Measurements from ENCODE around the gene KCTD11.
"Not testable (repeated sequence)": the region's sequence is repeated elsewhere in the genome, so short reads cannot be mapped to it uniquely, and the experiment has no call there.

Gene KCTD11

GRCh38 chr17:7346761-7347614 lies 5.0 kb upstream of the KCTD11 start:
- no peak for DNase-seq (ENCODE audit: low spot score)

DNA sequence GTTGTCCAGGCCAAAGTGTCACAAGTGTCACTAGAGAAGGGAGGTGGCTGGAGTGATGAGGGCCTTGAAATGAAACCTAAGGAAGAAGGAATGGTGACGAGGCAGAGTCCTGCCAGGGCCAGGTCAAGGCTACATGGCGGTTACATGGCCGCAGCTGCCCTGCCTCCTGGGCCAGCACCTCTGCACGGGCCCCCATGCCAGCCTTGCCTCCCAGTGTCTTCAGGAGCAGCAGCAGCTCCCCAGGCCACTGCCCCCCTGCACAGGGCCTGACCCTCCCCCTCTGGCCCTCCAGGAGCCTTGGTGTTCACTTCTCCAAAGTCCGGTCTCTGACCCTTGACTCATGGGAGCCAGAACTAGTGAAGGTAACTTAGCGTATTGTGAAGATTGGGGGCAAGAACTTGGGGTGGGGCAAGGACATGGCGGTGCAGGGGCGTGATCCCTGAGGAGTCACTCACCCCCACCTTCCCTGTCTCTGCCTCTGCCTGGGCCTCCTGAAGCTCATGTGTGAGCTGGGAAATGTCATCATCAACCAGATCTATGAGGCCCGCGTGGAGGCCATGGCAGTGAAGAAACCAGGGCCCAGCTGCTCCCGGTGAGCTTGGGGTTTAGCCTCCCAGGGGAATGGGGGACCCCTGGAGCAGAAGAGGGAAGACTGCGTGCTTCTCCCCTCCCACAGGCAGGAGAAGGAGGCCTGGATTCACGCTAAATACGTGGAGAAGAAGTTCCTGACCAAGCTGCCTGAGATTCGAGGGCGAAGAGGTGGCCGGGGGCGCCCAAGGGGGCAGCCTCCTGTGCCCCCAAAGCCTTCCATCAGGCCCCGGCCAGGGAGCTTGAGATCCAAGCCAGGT lies 4.1 kb upstream of the KCTD11 start:
- no peak for DNase-seq (ENCODE audit: low spot score)

- DNase-seq (ENCODE audit: low spot score), result no peak
Measured at GRCh38 chr17:7348478-7349242, 3.3 kb upstream of the KCTD11 start.

DNA sequence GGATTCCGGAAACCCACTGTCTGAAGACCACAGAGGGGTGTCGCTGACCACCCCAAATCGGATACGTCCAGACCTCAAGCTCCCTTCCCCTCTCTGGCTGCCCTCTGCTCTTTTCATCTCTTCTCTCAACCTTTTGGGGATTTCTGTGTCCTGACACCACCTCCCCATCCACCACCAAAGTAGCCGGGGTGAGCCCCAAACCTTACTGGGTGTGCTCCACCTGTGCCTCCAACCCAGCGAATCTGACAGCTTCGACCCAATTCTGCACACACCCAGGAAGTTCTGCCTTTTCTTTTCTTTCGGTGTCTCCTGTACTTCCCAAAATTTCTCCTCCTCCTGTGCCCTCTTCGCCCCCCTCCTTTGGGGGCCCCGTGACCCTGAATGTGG lies 534 bp downstream of the KCTD11 start:
- DNase-seq (ENCODE audit: low spot score), result no peak

DNA sequence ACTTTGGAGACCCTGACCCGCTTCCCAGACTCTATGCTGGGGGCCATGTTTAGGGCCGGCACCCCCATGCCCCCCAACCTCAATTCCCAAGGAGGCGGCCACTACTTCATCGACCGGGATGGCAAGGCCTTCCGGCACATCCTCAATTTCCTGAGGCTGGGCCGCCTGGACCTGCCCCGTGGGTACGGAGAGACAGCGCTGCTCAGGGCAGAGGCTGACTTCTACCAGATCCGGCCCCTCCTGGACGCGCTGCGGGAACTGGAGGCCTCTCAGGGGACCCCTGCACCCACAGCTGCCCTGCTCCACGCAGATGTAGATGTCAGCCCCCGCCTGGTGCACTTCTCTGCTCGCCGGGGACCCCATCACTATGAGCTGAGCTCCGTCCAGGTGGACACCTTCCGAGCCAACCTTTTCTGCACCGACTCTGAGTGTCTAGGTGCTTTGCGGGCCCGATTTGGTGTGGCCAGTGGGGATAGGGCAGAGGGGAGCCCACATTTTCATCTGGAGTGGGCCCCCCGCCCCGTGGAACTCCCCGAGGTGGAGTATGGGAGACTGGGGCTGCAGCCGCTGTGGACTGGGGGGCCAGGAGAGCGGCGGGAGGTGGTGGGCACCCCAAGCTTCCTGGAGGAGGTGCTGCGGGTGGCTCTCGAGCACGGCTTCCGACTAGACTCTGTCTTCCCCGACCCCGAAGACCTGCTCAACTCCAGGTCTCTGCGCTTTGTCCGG lies 1.1 kb downstream of the KCTD11 start:
- DNase-seq (ENCODE audit: low spot score), result no peak

DNA sequence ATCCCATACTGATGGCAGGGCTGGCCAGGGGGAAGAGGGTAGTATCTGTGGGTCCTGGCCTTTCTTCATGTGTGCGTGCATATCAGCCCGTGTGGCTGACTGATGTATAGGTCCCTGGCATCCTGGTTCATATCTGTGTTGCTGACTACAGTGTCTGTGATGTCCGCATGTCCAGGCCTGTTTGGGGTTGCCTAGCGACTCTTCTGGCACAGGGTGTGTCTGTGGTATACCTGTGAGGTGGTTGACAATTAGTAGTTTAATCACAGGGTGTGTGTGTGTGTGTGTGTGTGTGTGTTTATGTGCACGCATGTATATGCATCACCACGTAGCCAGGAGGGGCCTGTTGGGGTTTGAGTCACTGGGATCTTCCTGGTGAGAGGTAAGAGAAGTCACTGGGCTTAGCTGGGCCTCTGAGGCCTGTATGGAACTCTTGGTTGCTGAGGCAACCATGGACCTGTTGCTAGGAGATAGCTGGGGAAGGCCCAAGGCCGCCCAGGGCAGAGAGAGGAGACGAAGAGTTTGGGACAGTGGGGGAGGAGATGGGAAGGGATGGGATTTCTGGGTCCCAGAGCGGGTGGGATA lies 2.4 kb downstream of the KCTD11 start:
- DNase-seq (ENCODE audit: low spot score), result peak; percentile 96

- DNase-seq (ENCODE audit: low spot score), result no peak
Measured at GRCh38 chr17:7355053-7355452, 3.1 kb downstream of the KCTD11 start, which contains the start of gene TMEM95. TMEM95 (plus strand) TSS chr17:7355156; CDS start chr17:7355205, 49 bp downstream.

GRCh38 chr17:7355573-7355972 lies 3.6 kb downstream of the KCTD11 start:
- DNase-seq (ENCODE audit: low spot score), result no peak

GRCh38 chr17:7356072-7356549 lies 4.1 kb downstream of the KCTD11 start:
- DNase-seq (ENCODE audit: low spot score), result peak; percentile 75

GRCh38 chr17:7356756-7357155 lies 4.8 kb downstream of the KCTD11 start:
- no peak for DNase-seq (ENCODE audit: low spot score)

DNA sequence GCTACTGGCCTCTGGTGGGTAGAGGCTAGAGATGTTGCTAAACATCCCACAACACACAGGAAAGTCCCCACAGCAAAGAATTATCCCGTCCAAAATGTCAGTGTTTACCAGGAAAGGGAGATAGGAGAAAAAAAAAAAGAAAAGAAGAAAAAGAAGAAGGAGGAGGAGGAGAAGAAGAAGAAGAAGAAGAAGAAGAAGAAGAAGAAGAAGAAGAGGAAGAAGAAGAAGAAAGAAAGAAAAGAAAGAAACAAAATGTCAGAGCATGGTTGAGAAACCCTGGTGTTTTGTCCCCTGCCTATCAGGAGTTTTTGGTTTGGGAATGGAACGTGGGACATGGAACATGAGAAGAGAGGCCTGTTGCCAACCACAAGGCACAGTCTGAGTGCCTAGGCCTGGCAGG lies 5.4 kb downstream of the KCTD11 start:
- no peak for DNase-seq (ENCODE audit: low spot score)

DNA sequence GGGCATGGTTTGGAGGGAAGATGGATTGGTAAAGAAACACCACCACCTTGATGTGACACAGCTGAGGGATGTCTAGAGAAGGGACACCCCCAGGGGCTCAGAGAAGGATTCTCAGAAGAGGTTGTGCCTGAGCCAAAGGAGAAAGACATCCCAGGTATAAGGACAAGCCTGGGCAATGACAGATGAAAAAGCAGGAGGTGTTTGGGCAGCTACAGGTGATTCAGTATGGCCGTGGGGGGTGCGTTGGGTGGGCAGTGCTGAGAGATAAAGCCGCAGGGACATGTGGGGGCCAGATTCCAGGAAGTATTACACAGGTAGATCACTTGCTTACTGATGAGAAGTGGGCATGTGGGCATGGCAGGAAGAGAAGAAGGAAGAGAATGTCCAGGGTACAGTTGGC lies 9.9 kb downstream of the KCTD11 start:
- no peak for DNase-seq (ENCODE audit: low spot score)

- no peak for DNase-seq (ENCODE audit: low spot score)
Measured at GRCh38 chr17:7363311-7363710, 11.3 kb downstream of the KCTD11 start.

DNA sequence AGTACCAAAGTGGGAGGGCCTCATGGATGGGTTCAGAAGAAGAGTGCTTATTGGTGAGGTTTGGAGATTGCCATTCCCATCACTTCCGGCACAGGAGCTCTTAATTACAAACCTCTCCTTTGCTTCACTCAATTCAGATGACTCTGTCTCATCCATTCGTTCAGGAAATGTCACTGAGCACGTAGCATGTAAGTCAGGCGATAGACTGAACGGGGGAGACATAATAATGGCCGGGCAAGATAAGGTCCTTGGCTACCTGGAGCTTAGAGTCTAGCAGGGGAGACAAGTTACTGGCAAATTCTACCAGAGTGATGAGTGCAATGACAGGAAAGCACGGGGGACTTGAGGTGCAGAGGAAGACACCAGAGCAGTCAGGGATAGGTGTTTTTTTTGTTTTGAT lies 14.0 kb downstream of the KCTD11 start:
- not testable (repeated sequence) for DNase-seq (ENCODE audit: low spot score)

GRCh38 chr17:7367083-7367482 lies 15.1 kb downstream of the KCTD11 start:
- no peak for DNase-seq (ENCODE audit: low spot score)

- no peak for DNase-seq (ENCODE audit: low spot score)
Measured at GRCh38 chr17:7367918-7368598, 16.1 kb downstream of the KCTD11 start.

DNA sequence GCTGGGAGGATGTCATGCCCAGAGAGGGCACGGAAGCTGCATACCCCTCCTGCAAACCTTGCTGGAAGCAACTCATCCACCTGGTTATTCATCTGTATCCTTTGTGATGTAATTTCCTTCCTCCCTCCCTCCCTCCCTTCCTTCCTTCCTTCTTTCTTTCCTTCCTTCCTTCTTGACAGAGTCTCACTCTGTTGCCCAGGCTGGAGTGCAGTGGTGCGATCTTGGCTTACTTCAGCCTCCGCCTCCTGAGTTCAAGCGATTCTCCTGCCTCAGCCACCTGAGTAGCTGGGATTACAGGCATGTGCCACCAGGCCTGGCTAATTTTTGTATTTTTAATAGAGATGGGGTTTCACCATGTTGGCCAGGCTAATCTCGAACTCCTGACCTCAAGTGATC lies 16.6 kb downstream of the KCTD11 start:
- not testable (repeated sequence) for DNase-seq (ENCODE audit: low spot score)

- no peak for DNase-seq (ENCODE audit: low spot score)
Measured at GRCh38 chr17:7369825-7370224, 17.9 kb downstream of the KCTD11 start.

- no peak for DNase-seq (ENCODE audit: low spot score)
Measured at GRCh38 chr17:7370853-7371252, 18.9 kb downstream of the KCTD11 start.

DNA sequence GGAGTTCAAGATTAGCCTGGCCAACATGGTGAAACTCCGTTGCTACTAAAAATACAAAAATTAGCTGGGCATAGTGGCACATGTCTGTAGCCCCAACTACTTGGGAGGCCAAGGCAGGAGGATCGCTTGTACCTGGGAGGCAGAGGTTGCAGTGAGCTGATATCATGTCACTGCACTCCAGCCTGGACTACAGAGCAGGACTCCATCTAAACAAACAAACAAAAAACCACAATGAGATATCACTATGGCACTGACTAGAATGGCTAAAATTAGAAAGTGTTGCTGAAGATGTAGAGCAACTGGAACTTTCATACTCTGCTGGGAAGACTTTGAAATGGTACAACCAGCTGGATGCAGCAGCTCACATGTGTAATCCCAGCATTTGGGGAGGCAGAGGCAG lies 22.4 kb downstream of the KCTD11 start:
- no peak for DNase-seq (ENCODE audit: low spot score)

- DNase-seq (ENCODE audit: low spot score), result no peak
Measured at GRCh38 chr17:7379134-7379533, 27.2 kb downstream of the KCTD11 start.
